HG02840 (cell line): ENCODE results near the gene SLC16A2.

ENCODE experiments used
- ATAC-seq: cut with Tn5 transposase; IDR thresholded peaks from one replicate; pipeline ENCODE4 v1.9.1; 2021; ENCODE audit warnings: mild to moderate bottlenecking, moderate library complexity, moderate number of reproducible peaks; ENCODE audit not compliant: unreplicated experiment, low FRiP score

The SLC16A2 gene

DNA sequence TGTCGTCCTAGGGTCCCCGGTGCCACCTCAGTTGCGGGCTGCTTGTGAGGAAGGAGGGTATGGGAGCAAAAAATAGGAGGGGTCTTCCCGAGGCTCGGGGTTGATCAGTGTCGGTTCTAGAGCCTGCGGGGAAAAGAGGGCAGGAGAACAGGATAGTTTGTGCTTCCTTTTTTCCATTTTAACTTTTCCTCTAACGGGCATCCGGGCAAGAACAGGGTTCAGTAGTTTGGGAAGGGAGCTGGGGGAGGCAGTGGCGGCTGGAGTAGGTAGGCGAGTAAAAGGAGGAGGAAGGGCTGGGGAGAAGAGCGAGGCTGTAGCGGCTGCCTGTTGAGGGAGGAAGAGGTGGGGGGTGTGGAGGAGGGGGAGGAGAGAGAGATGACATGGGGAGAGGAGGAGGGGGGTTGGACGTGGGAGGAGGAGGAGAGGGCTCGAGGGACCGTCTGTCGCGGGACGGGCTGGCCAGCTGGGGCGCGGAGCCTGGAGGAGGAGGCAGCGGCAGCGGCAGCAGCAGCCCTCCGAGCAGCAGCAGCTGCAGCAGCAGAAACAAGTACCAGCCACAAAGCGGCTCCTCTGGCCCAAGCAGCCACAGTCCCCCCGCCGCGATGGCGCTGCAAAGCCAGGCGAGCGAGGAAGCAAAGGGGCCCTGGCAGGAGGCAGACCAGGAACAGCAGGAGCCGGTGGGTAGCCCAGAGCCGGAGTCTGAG lies at the start of gene SLC16A2:
Gene SLC16A2, plus strand, starts transcription at position 458 of the 704 bp plus-strand sequence. Its CDS starts 145 bp downstream, at position 603.
- no peak for ATAC-seq

DNA sequence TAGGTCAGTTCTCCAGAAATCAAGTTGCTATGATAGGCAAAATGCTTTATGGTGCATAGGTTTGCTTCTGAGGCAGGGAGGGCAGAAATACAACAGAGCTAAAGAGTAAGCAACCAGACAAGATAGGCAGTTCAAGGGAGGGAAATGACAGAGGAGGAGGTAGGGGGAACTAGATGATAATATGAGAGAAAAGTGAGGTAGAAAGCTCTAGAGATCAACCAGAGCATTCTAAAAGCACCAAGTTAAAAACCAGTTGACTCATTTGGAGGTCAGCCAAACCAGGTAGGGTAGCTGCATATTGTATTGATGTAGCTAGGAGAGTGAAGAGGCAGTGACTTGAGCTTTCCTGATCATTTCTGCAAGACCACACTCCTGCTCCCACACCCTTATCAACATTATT lies 49.0 kb upstream of the SLC16A2 start:
- no peak for ATAC-seq

DNA sequence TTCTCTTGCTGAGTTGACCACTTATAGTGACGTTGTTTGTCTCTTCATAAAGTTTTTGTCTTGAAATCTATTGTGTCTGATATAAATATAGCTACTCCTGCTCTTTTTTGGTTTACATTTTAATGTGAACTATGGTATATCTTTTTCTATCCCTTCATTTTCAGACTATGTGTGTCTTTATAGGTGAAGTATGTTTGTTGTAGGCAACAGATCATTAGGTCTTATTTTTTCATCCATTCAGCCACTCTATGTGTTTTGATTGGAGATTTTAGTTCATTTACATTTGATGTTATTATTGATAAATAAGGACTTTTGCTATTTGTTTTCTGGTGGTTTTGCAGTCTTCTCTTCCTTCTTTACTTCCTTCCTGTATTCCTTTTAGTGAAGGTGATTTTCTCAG lies 44.0 kb upstream of the SLC16A2 start:
- no peak for ATAC-seq

DNA sequence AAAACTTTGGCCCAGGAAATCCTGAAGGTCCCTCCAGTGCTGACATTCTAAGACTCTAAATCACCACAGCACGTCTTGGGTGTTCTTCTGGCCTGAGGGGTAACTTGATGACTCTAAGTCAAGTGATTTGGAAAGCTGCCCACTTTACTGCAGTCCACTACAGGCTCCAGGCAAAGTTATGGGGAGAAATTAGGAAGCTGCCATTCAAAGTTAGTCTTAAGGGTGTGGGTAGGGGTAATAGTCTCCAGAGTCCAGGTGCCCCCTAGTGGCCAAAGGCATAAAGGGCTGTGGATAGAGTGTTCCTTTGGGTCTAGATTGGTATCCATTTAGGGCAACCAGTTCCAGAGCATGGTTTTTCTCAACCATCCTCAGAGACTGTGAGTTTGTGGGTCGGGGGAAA lies 38.7 kb upstream of the SLC16A2 start:
- no peak for ATAC-seq

DNA sequence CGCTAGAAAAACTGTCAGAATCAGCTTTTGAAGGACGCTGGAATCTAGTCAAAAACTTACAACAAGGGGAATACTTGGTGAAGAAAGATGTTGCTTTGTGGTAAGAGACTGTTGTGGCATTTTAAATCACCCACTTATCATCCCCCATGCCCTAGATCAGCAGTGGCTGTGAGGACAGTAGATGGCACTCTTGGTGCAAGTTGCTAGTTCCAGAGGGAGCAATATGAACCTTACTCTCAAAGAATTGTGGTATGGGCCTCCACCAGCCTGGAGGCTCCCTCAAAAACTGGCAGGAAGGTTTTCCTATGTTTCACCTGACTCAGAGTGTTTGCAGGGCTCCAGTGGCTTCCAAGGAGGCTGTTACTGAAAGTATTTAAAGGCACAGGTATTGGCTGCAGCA lies 37.7 kb upstream of the SLC16A2 start:
- no peak for ATAC-seq

DNA sequence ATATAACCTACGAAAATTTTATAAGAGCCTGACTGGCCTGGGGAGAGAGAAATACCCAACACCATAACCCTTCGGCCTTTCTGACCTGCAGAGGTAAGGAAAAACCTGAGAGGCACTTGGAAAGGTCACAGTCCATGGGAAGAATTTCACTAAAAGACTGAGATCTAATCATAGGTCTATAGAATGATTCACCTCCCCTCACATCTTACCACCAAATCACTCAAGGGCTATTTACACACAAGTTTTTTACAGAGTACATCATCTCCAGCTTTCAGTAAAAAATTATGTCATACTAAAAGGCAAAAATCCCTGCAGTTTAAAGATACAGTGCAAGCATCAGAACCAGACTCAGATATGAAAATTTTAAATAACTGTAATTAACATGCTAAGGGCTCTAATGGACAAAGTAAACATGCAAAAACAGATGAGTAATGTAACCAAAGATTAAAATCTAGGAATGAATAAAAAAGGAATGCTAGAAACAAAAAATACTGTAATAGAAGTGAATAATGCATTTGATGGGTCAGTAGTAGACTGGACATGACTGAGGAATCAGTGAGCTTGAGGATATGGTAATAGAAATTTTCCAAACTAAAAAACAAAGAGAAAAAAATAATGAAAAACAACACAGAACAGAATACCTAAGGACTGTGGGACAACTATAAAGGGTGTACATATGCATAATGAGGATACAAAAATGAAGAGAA lies 32.1 kb upstream of the SLC16A2 start:
- no peak for ATAC-seq

DNA sequence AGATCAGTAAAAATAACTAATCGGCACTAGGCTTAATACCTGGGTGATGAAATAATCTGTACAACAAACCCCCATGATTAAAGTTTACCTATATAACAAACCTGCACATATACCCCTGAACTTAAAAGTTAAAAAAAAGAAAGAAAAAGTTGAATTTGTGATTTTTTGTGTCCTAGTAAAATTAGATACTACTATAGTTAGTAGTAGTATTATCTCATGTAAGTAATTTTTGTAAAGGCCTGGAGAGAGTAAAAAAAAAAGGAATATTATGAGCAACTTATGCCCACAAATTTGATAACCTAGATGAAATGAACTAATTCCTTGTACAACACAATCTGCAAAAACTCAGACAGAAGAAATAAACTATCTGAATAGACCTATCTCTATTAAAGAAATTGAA lies 25.7 kb upstream of the SLC16A2 start:
- no peak for ATAC-seq

DNA sequence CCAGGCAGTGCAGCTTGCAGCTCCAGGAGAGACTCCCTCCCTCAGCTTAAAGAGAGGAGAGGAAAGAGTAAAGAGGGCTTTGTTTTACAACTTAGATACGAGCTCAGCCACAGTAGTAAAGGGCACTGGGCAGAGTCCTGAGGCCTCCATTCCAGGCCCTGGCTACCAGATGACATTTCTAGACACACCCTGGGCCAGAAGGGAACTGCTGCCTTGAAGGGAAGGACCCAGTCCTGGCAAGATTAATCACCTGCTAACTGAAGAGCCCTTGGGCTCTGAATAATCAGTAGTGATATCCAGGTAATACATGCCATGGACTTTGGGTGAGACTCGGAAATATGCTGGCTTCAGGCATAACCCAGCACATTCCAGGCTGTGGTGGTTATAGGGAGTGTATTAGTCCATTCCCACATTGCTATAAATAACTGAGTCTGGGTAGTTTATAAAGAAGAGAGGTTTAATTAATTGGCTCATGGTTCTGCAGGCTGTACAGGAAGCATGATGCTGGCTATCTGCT lies 15.3 kb upstream of the SLC16A2 start:
- no peak for ATAC-seq

DNA sequence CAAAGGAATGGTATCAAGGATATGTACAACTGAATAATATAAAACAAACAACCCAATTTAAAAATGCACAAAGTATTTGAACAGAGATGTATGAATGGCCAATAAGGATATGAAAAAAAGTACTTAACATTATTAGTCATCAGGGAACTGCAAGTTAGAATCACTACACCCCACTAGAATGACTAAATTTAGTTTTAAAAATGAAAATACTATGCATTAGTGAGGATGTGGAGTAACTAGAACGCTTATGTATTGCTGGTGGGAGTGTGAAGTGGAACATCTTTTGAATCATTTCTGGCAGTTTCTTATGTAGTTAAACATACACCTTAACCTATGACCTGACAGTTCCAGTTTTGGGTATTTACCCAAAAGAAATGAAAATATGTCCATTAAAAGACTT lies 13.0 kb upstream of the SLC16A2 start:
- ATAC-seq, result peak; percentile 77

DNA sequence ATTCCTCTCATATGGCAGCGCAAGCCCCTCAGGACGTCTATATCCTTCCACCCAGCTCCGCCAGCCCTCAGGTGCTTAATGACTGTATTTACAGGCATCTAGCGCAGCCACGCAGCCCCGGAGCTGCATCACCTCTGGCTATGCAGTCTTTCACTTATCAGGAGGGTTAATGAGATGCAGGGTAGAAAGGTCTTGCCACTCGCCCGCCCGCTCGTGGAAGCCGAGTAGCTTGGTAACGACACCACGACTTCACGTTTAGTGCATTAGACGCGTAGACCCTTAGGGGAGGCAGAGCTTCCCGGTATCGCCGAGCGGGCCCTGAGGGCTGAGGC lies 1.5 kb upstream of the SLC16A2 start:
- ATAC-seq, result no peak

DNA sequence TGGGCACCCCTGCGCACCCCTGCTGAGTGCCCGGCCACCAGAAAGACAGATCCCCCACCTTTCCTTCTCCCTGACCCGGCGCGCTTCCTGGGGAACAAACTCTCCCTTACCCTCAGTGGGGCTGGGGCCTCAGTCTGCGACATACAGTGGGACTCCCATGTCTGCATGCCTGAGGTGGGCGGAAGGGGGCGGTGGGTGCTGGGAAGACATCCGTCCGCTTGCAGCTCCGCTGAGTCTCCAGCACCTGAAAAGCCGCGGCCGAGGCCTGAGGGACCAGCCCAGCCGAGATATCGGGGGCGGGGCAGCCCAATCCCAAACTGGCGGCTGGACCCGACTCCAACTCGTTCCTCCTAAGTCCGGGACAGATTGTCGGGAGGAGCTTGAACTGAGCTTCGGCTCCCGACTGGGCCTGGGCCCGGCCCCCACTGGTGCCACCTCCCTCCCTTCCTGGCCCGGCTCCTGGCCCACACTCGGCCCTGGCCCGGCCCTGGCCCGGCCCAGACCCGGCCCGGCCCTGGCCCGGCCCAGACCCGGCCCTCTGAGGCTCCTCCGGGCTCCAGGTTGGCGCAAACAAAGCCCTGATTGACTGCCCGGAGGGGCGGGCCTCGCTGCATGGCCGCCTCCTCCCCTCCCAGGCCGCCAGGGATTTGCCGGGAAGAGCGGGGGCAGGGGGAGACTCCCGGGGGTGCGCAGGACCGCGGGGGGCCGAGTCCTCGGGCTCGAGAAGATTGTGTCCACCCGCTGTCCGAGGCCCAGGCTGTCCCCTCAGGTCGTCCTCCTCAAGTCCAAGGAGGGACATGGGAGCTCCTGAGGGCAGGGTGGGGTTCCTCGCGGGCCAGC lies 877 bp upstream of the SLC16A2 start:
- ATAC-seq, result no peak

DNA sequence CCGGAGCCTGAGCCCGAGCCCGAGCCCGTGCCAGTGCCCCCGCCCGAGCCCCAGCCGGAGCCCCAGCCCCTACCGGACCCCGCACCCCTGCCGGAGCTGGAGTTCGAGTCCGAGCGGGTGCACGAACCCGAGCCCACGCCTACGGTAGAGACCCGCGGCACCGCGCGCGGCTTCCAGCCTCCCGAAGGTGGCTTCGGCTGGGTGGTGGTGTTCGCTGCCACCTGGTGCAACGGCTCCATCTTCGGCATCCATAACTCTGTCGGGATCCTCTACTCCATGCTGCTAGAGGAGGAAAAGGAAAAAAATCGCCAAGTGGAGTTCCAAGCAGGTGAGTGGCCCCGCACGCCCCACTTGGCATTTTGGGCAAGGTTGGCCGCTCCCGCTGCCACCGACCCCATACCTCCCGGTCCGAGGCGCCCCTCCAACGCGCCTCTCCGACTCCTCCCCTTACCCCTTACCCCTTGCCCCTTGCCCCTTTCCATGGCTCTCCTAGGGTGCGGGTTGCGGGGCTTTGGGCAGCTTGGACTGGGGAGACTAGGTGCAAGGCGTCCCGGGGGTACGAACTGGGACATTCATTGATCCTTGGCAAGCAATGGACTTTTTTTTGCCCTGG lies 553 bp downstream of the SLC16A2 start:
- ATAC-seq, result no peak

DNA sequence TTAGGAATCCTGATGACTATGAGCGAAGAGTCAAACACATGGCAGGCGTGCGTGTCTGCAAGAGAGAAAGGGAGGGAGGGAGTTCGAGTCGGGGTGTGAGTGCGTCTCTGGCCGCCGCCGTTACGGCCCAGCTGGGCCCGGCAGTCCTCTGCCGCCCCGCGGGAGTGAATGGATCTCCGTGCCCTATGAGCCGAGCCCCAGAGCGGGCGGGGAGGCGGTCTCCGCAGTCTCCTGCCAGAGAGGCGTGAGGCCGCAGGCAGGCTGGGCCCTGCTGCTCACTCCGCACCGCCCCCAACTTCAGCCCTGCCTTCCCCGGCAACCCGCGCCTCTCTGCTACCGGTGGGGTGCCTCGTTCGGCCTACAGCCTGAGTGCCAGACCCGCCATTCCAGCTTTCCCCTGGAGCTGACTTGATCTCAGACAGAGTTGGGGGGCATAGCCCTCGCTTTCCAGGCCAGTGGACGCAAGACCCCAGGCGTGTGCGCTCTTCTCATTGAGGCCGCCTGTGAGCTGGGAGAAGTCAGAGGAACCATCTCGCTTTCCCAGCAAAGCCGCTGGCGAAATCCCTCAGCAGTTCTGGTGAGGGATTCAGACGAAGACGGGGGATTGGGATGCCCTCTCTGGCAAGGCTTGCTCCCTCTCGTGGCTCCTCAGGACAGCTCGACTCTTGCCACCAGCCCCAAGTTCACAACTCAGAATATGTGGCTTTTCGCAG lies 1.4 kb downstream of the SLC16A2 start:
- ATAC-seq, result no peak

DNA sequence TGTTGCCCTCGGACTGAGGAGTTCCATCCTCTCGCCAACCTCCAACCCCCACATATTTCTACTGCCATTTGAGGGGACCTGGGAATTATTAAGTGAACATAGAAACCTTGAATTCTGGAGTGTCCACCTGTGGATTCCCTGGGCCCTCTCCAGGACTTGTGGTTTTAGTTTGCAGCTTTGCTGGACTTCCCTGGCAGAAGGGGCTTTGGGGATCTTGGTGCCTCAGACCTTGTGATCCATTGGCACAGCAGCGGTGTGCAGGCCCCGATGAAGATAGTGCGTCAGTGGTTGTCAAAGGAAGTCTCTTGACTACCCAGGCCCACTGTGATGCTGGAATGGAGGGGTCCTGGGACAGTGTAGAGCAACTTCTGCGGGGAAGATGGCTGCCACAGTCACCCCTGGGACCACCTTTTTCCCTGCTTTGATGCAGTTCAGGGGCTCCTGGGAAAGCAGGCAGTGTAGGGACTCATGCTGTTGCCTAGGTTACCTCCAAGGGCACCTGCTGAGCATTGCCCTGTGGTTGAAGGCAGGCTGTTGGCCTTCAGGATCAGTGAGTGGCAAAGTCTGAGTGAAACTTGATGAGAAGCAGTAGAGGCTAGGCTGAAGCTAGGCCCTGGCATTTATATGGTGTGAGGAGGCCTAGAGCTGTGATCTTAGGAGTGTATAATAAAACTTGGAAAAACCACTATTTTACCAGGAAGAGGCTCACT lies 2.2 kb downstream of the SLC16A2 start:
- no peak for ATAC-seq

DNA sequence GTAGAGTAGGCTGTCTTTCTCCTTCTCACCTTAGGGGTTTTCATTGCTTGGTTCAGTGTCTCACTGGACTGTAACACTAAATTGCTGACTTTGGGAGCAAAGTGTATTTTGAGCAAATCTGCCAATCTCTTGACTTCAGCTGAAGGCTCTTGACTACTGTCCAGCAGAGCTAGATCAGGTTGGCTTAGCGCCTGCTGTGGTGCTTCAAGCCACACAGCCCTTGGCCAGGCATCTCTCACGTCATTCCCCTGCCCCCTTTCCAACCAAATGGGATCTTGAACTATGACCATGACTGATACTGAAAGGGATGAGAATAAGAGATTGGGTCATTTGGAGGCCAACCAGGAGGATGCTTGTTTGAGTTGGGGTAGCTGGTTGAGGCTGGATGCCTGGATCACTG lies 4.8 kb downstream of the SLC16A2 start:
- no peak for ATAC-seq

DNA sequence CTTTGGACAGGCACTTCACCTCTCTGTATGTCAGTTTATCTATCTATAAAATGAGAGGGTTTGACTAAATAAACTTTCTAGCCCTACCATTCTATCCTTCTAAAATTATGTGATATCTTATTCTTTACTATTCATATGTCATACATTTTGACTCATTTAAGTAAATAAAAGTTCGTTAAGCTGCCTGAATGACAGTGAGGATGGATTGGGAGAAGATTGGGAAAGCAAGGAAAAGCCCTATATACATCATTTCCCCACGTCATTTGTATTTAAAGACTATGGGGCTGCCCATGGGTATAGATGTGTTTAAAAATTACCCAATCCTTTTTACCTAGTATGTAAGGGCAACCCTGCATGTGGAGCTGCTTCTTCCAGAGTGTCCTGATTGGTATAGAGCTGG lies 5.3 kb downstream of the SLC16A2 start:
- ATAC-seq, result no peak

DNA sequence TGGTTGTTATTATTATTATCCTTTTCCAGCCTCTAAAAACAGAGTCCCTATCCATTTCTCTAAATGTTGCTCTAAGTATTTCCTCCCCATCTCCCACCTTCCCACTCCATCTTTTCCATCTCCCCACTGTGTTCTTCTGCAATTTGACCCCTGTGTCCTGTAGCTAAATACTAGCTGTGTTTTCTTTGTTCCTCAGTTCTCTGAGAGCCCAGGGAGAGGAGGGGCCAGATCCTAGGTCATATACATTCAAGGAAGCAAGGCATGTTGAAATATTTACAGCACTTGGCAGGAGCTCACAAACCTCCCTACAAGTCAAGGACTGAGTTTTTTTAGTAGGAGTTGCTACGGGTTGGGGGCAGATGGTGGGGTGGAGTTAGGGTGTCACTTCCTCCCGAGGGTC lies 10.5 kb downstream of the SLC16A2 start:
- ATAC-seq, result no peak

DNA sequence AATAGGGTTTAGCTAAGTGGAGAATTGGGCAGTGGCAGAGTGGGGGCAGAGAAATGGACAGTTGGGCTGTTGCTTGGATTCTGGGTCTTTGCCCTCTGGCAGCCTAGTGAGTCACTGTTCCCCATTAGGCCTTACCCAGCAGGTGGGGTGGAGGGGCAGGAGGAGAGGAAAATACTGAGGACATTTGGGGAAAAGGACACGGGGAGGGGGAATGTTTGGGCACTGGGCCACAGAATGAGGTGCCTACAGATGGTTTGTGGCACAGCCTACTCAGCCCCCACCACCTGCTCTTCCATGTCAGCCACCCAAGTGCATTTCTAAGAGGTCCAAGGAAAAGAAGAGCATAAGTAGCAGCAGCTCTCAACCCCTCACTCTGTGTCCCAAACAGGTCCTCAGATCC lies 13.0 kb downstream of the SLC16A2 start:
- no peak for ATAC-seq

DNA sequence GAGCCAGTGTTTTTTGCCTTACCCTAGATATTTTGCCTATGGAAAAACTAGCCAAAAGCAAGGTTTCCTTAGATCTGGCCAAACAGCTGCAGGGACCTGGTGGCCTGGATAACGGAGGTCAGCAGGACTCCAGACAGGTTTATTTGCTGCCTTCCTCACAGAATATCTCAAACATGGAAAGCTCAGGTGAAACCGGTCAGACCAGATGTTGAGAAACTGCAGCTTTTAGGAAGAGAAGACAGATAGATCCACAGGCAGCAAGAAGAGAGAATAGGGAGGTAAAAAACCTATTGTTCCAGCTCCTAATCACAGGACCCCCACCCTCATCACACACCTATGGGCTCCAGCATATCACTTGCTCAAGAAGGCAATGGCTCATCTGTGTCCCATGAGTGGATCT lies 16.2 kb downstream of the SLC16A2 start:
- no peak for ATAC-seq

DNA sequence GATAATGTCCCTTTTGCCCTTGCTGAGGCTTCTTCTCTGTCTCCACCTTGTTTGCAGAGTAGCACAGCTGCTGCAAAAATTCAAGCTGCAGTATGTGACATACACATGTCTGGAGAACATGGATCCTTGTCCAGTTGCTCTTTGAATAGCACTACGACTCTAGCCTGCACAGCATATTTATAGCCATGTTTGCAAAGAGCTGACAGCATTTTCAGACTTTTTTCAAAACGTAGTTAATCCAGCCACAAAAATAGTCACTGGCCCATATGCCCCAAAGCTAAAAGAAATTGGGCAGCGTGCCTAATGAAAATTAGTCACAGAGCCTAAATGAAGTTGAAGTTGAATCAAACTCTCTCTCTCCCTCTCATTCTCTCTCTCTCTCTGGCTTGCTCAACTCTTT lies 17.5 kb downstream of the SLC16A2 start:
- no peak for ATAC-seq
